ENCODE data around the gene ARHGAP23. TPM values are rescaled to one million over a fixed set of nuclear protein-coding genes. Genes with fewer than 3 reads are reported as not detected.

The ARHGAP23 gene
- total RNA-seq, 1 donor from 2014 or later = 25.6 TPM

DNA sequence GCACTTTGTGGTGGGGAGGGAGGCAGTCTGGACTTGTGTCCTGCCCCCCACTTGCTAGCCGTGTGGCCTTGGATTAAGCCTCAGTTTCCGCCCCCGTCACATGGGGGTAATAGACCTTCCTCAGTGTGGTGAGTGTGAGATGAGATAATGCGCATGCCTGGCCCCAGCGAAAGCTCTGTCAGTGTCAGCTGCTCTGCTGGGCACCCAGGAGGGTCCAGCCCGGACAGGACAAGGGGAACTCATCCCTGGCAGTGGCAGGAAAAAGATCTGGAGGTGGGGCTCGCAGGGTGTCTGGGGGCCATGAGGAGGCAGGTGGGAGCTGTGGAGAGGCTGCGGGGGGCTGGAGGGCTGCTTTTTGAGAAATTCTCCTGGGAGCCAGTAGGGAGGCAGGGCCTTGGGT lies 114.0 kb downstream of the ARHGAP23 start:
- H3K36me3 ChIP-seq (ENCODE audit: control insufficient read depth in 3 of 3, insufficient read depth in 3 of 3, low read length in 3 of 3) = no peaks in the 10 kb centered on the region
- H3K4me1 ChIP-seq (ENCODE audit: control insufficient read depth in 3 of 3, insufficient read depth in 3 of 3, low read length in 3 of 3) = no peaks in the 10 kb centered on the region
- H3K4me3 ChIP-seq (ENCODE audit: low read length in 3 of 3) = no peak overlapping the region
- peaks cover 5 to 39% (median 35%) of the 10 kb centered on the region in 3 donors for H3K27me3 ChIP-seq (ENCODE audit: control insufficient read depth in 3 of 3, insufficient read depth in 3 of 3, low read length in 3 of 3)
- no peak overlapping the region for H3K27ac ChIP-seq (ENCODE audit: low read depth, low read length)
- H3K9ac ChIP-seq (ENCODE audit: low read depth in 1 of 3, low read length in 3 of 3) = no peak overlapping the region
- H3K9me3 ChIP-seq (ENCODE audit: control insufficient read depth in 3 of 3, low read length in 3 of 3) = no peaks in the 10 kb centered on the region

DNA sequence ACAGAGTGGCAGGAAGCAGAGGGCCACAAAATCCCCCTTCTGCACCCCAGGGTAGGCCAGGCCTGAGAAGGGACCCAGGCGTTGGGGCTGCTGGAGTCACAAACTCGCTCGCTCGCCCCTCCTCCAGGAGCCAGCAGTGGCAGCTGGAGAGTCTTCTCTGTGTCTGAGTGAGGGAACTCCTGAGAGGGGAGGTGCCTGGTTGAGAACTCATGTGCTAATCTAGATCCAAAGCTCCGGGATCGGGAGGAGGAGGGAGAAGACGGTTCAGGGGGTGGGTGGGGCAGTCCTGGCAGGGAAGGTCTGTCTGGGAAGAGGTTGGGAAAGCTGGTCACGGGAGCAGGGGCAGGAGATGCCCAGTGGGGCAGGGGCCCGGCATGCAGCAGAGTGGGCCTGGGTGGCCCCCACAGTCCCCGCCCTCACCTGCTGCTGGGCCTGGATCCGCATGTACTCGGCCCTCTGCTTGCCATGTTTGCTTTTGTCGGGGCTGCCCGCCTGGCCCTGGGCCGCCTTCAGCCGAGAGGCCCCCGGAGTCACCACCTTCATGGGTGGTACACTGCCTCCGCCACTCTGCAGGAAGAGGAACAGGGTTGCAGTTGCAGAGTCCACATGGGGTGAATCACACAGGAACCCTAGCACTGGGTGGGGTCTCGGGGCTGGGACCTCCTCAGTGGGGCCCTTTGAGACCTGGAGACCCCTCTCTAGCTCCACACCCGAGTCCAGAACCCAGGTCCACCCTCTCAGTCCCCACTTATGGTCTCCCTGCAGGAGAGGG lies 115.3 kb downstream of the ARHGAP23 start:
- H3K27ac ChIP-seq (ENCODE audit: low read depth, low read length) = no peak overlapping the region
- H3K27me3 ChIP-seq (ENCODE audit: control insufficient read depth in 3 of 3, insufficient read depth in 3 of 3, low read length in 3 of 3) = peaks cover 5 to 42% (median 40%) of the 10 kb centered on the region in 3 donors
- H3K9ac ChIP-seq (ENCODE audit: low read depth in 1 of 3, low read length in 3 of 3) = no peak overlapping the region
- H3K4me3 ChIP-seq (ENCODE audit: low read length in 3 of 3) = no peak overlapping the region
- H3K4me1 ChIP-seq (ENCODE audit: control insufficient read depth in 3 of 3, insufficient read depth in 3 of 3, low read length in 3 of 3) = no peaks in the 10 kb centered on the region
- no peaks in the 10 kb centered on the region for H3K9me3 ChIP-seq (ENCODE audit: control insufficient read depth in 3 of 3, low read length in 3 of 3)
- no peaks in the 10 kb centered on the region for H3K36me3 ChIP-seq (ENCODE audit: control insufficient read depth in 3 of 3, insufficient read depth in 3 of 3, low read length in 3 of 3)

DNA sequence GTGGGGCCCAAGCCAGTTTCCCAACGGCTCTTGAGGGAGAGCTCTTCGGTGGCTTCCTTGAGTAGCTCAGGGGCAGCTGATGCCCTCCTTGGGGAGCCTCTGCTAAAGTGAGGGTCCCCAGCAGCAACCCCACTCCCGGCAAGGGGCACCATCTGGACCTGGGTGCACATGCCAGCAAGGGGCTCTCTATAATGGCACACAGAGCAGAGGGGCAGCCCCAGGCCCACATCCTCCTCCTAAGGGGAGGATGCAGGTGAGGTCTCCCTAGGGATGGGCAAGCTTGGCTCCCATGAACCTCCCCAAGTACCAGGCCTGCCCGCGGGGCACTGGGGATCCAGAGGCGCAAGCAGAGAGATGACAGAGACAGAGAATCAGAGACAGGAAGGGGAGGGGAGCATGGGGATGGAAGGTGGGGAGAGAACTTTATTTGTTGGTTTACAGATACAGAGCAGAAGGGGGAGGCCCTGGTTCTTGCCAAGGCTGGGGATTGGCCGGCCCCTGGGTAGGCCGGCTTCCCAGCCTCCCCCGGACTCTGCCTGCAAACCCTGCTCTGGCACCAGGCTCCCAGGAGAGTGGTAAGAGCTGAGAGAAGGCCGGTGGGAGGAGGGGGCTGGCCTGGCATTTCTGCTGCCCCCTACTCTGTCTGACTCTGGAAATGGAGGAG lies 116.0 kb downstream of the ARHGAP23 start:
- H3K27me3 ChIP-seq (ENCODE audit: control insufficient read depth in 3 of 3, insufficient read depth in 3 of 3, low read length in 3 of 3) = peaks cover 2 to 43% (median 35%) of the 10 kb centered on the region in 3 donors
- H3K36me3 ChIP-seq (ENCODE audit: control insufficient read depth in 3 of 3, insufficient read depth in 3 of 3, low read length in 3 of 3) = no peaks in the 10 kb centered on the region
- no peaks in the 10 kb centered on the region for H3K9me3 ChIP-seq (ENCODE audit: control insufficient read depth in 3 of 3, low read length in 3 of 3)
- no peak overlapping the region for H3K9ac ChIP-seq (ENCODE audit: low read depth in 1 of 3, low read length in 3 of 3)
- no peak overlapping the region for H3K4me3 ChIP-seq (ENCODE audit: low read length in 3 of 3)
- no peak overlapping the region for H3K27ac ChIP-seq (ENCODE audit: low read depth, low read length)
- no peaks in the 10 kb centered on the region for H3K4me1 ChIP-seq (ENCODE audit: control insufficient read depth in 3 of 3, insufficient read depth in 3 of 3, low read length in 3 of 3)

DNA sequence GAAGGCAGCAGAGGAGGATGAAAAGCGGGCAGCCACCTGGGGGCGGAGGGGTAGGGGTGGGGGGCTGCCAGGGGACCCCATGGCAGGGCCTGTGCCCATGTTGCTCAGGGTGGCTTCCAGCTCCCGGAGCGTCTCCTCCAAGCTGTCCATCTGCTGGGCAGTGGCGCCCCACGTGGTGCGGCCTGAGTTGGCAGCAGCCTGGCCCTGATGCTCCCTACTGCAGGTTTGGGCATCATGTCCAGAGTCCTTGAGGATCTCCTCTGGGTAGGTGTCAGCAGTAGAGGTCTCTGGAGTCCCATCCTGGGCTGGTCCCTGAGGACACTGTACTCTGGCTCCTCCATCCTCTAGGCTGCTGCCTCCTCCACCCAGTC lies 116.6 kb downstream of the ARHGAP23 start:
- Histone ChIP-seq H3K4me3 (ENCODE audit: low read length in 3 of 3) (no peak overlapping the region), H3K4me1 (ENCODE audit: control insufficient read depth in 3 of 3, insufficient read depth in 3 of 3, low read length in 3 of 3) (no peaks in the 10 kb centered on the region), H3K27me3 (ENCODE audit: control insufficient read depth in 3 of 3, insufficient read depth in 3 of 3, low read length in 3 of 3) (peaks cover 0 to 45% (median 37%) of the 10 kb centered on the region in 3 donors), H3K36me3 (ENCODE audit: control insufficient read depth in 3 of 3, insufficient read depth in 3 of 3, low read length in 3 of 3) (no peaks in the 10 kb centered on the region), H3K9me3 (ENCODE audit: control insufficient read depth in 3 of 3, low read length in 3 of 3) (no peaks in the 10 kb centered on the region), H3K9ac (ENCODE audit: low read depth in 1 of 3, low read length in 3 of 3) (no peak overlapping the region), H3K27ac (ENCODE audit: low read depth, low read length) (no peak overlapping the region)

DNA sequence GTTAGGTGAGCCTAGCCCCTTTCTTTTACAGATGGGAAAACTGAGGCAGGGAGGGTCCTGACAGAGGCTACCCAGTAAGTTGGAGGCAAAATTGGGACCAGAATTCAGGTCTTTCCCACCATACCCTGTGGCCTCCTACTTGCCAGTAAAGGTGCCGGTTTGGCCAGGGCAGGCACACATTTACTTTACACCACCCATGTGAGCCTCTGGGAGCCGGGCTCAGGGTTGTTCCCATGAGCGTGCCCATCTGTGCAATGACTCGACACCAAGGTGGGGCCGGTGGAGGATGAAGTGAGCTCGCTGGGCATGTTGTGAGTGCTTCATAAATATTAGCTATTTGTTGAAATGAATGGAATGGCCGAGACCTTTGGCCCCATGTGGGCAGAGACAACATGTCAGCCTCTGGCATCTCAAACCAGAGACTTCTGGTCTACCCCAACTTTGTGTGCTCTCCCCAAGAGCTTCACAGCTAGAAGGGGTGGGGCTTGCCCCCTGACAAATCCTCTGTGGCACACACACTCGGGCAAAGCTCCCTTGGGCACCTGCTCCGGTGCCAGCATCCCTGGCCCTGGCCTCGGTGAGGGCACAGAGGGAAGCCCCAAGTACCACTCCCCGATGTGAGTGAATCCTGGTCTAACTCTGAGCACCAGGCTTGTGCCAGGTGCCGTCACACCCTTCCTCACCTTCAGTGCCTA lies 117.4 kb downstream of the ARHGAP23 start:
- Histone ChIP-seq H3K9me3 (ENCODE audit: control insufficient read depth in 3 of 3, low read length in 3 of 3) (no peaks in the 10 kb centered on the region), H3K27me3 (ENCODE audit: control insufficient read depth in 3 of 3, insufficient read depth in 3 of 3, low read length in 3 of 3) (peaks cover 0 to 47% (median 39%) of the 10 kb centered on the region in 3 donors), H3K4me3 (ENCODE audit: low read length in 3 of 3) (no peak overlapping the region), H3K36me3 (ENCODE audit: control insufficient read depth in 3 of 3, insufficient read depth in 3 of 3, low read length in 3 of 3) (no peaks in the 10 kb centered on the region), H3K4me1 (ENCODE audit: control insufficient read depth in 3 of 3, insufficient read depth in 3 of 3, low read length in 3 of 3) (no peaks in the 10 kb centered on the region), H3K27ac (ENCODE audit: low read depth, low read length) (no peak overlapping the region), H3K9ac (ENCODE audit: low read depth in 1 of 3, low read length in 3 of 3) (no peak overlapping the region)

DNA sequence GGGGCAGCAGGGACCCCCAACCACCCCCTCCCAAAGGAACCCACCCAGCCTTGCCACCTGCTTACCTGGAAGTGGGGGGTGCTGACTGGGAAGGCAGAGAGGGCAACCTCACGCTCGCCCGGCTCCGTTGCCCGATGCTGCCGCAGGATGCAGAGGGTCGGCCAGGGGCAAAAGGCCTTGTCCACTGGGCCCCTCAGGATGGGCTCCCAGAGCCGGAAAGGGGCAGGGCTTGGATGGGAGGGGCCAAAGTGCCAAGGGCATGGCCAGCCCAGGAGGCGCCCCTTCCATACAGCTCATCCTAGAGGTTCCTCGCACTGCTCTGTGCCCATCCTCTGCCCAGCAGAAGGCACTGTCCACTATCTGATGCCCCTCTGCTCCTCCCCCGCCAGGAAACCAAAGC lies 118.1 kb downstream of the ARHGAP23 start:
- peaks cover 0 to 47% (median 39%) of the 10 kb centered on the region in 3 donors for H3K27me3 ChIP-seq (ENCODE audit: control insufficient read depth in 3 of 3, insufficient read depth in 3 of 3, low read length in 3 of 3)
- no peaks in the 10 kb centered on the region for H3K36me3 ChIP-seq (ENCODE audit: control insufficient read depth in 3 of 3, insufficient read depth in 3 of 3, low read length in 3 of 3)
- no peaks in the 10 kb centered on the region for H3K9me3 ChIP-seq (ENCODE audit: control insufficient read depth in 3 of 3, low read length in 3 of 3)
- no peak overlapping the region for H3K27ac ChIP-seq (ENCODE audit: low read depth, low read length)
- H3K4me1 ChIP-seq (ENCODE audit: control insufficient read depth in 3 of 3, insufficient read depth in 3 of 3, low read length in 3 of 3) = no peaks in the 10 kb centered on the region
- H3K9ac ChIP-seq (ENCODE audit: low read depth in 1 of 3, low read length in 3 of 3) = no peak overlapping the region
- H3K4me3 ChIP-seq (ENCODE audit: low read length in 3 of 3) = no peak overlapping the region

DNA sequence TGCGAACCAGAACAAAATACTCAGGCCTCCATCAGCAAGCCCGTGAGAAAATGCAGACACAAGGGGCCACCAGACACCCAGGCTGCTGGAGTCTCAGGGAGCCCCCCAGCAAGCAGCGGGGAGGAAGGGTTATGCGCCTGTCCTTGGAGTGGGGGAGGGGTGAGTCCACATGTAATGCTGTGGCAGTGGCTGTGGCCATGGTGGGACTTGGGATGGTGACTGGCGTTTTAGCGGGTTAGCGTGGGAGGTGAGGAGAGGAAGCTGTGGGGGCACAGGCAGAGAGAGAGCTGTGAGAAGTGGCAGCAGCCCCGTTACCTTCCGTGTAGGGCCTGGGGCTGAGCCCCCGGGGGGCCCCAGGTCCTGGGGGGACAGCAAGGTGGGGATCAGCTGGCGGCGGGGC lies 119.2 kb downstream of the ARHGAP23 start:
- Histone ChIP-seq H3K9ac (ENCODE audit: low read depth in 1 of 3, low read length in 3 of 3) (no peak overlapping the region), H3K4me3 (ENCODE audit: low read length in 3 of 3) (no peak overlapping the region), H3K9me3 (ENCODE audit: control insufficient read depth in 3 of 3, low read length in 3 of 3) (no peaks in the 10 kb centered on the region), H3K4me1 (ENCODE audit: control insufficient read depth in 3 of 3, insufficient read depth in 3 of 3, low read length in 3 of 3) (no peaks in the 10 kb centered on the region), H3K36me3 (ENCODE audit: control insufficient read depth in 3 of 3, insufficient read depth in 3 of 3, low read length in 3 of 3) (no peaks in the 10 kb centered on the region), H3K27me3 (ENCODE audit: control insufficient read depth in 3 of 3, insufficient read depth in 3 of 3, low read length in 3 of 3) (peaks cover 0 to 46% (median 38%) of the 10 kb centered on the region in 3 donors), H3K27ac (ENCODE audit: low read depth, low read length) (no peak overlapping the region)

DNA sequence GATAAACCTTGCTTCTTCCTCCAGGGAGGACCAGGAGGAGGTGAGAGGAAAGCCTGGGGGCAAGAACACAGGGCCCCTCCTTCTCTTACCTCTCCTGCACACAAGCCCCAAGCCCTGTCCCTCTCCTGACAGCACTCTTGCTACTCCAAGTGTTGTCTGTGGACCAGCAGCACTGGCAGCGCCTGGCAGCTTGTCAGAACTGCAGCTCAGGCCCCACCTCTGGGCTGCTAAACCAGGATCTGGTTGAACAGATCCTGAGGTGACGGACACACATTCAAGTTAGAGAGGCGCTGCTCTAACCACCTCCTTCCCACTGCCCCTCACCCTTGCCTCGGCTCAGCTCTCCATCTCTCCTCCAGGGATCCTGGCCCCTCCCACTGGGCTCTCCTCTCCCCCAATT lies 121.0 kb downstream of the ARHGAP23 start:
- Histone ChIP-seq H3K27ac (ENCODE audit: low read depth, low read length) (no peak overlapping the region), H3K9me3 (ENCODE audit: control insufficient read depth in 3 of 3, low read length in 3 of 3) (no peaks in the 10 kb centered on the region), H3K27me3 (ENCODE audit: control insufficient read depth in 3 of 3, insufficient read depth in 3 of 3, low read length in 3 of 3) (peaks cover 0 to 41% (median 30%) of the 10 kb centered on the region in 3 donors), H3K4me3 (ENCODE audit: low read length in 3 of 3) (no peak overlapping the region), H3K9ac (ENCODE audit: low read depth in 1 of 3, low read length in 3 of 3) (no peak overlapping the region), H3K36me3 (ENCODE audit: control insufficient read depth in 3 of 3, insufficient read depth in 3 of 3, low read length in 3 of 3) (no peaks in the 10 kb centered on the region), H3K4me1 (ENCODE audit: control insufficient read depth in 3 of 3, insufficient read depth in 3 of 3, low read length in 3 of 3) (peaks cover 0 to 3% (median 3%) of the 10 kb centered on the region in 3 donors)

DNA sequence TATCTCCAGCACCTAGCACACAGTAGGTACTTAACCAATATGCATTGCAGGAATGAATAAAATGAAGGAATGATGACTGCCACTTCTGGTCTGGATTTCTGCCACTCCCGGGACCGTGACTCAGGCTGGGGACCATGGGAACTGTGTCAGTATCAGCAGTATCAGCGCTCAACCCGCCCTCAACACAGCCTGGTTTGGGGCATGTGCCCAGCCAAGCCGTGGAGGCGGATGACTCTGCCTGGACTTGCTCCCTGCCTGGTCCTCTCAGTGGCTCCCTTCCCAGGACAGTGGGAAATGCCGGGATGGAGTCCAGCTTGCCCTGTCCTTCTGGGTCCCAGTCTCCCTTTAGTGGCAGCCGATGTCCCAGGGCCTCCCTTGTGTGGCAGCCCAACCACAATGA lies 122.4 kb downstream of the ARHGAP23 start:
- no peak overlapping the region for H3K27ac ChIP-seq (ENCODE audit: low read depth, low read length)
- peaks cover 0 to 38% (median 29%) of the 10 kb centered on the region in 3 donors for H3K27me3 ChIP-seq (ENCODE audit: control insufficient read depth in 3 of 3, insufficient read depth in 3 of 3, low read length in 3 of 3)
- no peak overlapping the region for H3K9ac ChIP-seq (ENCODE audit: low read depth in 1 of 3, low read length in 3 of 3)

DNA sequence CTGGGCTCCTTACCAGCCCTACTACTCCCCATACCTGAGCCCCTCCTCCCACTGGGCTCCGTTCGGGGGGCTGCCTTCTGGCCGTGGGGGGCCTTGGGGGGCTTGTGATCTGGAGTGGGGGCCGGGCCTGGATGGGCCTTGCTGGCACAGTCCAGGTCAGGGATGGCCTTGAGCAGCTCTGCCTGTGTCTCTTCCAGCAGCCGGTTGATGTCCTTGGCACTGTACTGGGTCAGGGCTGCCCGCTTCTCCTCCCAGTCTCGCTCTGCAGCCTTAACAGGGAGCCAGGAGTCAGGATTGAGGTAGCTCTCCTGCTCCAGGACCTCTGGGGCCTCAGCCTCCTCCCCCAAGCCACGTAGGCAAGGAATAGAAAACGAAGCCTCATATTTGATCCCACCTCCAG lies 122.9 kb downstream of the ARHGAP23 start:
- no peak overlapping the region for H3K27ac ChIP-seq (ENCODE audit: low read depth, low read length)
- peaks cover 0 to 5% (median 3%) of the 10 kb centered on the region in 3 donors for H3K4me1 ChIP-seq (ENCODE audit: control insufficient read depth in 3 of 3, insufficient read depth in 3 of 3, low read length in 3 of 3)
- H3K9me3 ChIP-seq (ENCODE audit: control insufficient read depth in 3 of 3, low read length in 3 of 3) = no peaks in the 10 kb centered on the region
- no peak overlapping the region for H3K9ac ChIP-seq (ENCODE audit: low read depth in 1 of 3, low read length in 3 of 3)
- H3K27me3 ChIP-seq (ENCODE audit: control insufficient read depth in 3 of 3, insufficient read depth in 3 of 3, low read length in 3 of 3) = peaks cover 0 to 36% (median 25%) of the 10 kb centered on the region in 3 donors
- no peaks in the 10 kb centered on the region for H3K36me3 ChIP-seq (ENCODE audit: control insufficient read depth in 3 of 3, insufficient read depth in 3 of 3, low read length in 3 of 3)
- no peak overlapping the region for H3K4me3 ChIP-seq (ENCODE audit: low read length in 3 of 3)

More for the DNA sequence above, 122.4 kb downstream of the ARHGAP23 start:
- Histone ChIP-seq H3K9me3 (ENCODE audit: control insufficient read depth in 3 of 3, low read length in 3 of 3) (no peaks in the 10 kb centered on the region), H3K36me3 (ENCODE audit: control insufficient read depth in 3 of 3, insufficient read depth in 3 of 3, low read length in 3 of 3) (no peaks in the 10 kb centered on the region), H3K4me3 (ENCODE audit: low read length in 3 of 3) (no peak overlapping the region), H3K4me1 (ENCODE audit: control insufficient read depth in 3 of 3, insufficient read depth in 3 of 3, low read length in 3 of 3) (peaks cover 0 to 5% (median 3%) of the 10 kb centered on the region in 3 donors)
